GM23248 (cell line): ENCODE results near the gene TBX21.

ENCODE experiments used
- EZH2 ChIP-seq: fragments of 200-600 bp; sonication (generic); IDR thresholded peaks from 2 replicates; pipeline ENCODE4 v1.6.1; 2018; ENCODE audit warnings: antibody characterized with exemption, mild to moderate bottlenecking; ENCODE audit not compliant: insufficient read depth, poor library complexity, severe bottlenecking
- EZH2phosphoT487 ChIP-seq: fragments of 200-600 bp; sonication (generic); IDR thresholded peaks from 2 replicates; pipeline ENCODE4 v1.6.1; 2018; ENCODE audit warnings: antibody characterized with exemption, moderate library complexity, mild to moderate bottlenecking, low read depth; ENCODE audit not compliant: insufficient read depth

DNA sequence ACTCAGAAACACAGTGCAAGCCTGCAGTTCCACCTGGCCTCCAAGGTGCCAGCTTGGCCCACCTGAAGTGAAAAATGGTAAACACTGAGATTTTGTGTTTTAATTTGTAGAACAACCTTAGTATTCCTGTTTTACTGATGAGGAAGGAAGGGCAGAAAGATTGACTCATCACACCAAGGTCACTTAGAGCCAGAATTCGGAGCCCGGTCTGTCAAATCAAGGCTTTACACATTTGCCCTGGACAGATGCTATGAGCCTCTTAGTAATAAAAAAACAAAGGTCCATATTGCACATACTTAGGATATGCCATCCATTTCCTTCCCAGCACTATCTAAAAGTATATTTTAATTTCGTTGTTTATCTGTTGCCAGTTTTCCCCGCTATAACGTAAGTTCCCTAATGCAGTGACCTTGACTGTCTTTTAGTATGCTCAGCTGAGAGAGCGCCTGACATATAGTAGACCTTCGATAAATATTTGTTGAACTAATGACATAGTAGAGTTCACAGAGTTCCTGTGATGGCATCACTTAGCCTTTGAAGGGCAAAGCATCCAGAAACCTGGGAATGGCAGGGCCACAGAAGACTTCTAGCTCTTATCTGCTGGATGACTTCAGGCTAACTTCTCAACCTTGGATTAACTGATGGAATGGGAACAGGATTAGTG, 46.2 kb upstream of the TBX21 start:
- TF ChIP-seq EZH2, result no peak
- TF ChIP-seq EZH2phosphoT487, result no peak
